ENCODE data around the gene SPTA1. TPM values are rescaled to one million over a fixed set of nuclear protein-coding genes. Genes with fewer than 3 reads are reported as not detected.

The SPTA1 gene
- total and polyA plus RNA-seq, 2 of the 8 experiments (the other 6 are each of a cell fraction or from before 2014, with no cell fraction given) = not detected

- H3K4me3 ChIP-seq (ENCODE audit: extremely low read depth in 1 of 4, insufficient read depth in 2 of 4, low read depth in 3 of 4, low read length in 4 of 4) = no peak overlapping the region
- DNase-seq (ENCODE audit: low read depth in 1 of 2, low spot score in 2 of 2) (no peak), FAIRE-seq (no peak)
- H3K79me2 ChIP-seq (ENCODE audit: control insufficient read depth in 1 of 2, insufficient read depth in 2 of 2, low read length in 2 of 2) = no peaks in the 10 kb centered on the region
- 100% methylated on average over 1 of the region's 1 CpG; no CpG with 5 or more reads in 1 of the 2 experiments for WGBS, 2 experiments (ENCODE audit: extremely low coverage in 1 of 2, insufficient coverage in 1 of 2, insufficient read length in 1 of 2, insufficient replicate concordance in 2 of 2, low coverage in 1 of 2, low lambda C conversion rate in 2 of 2, missing lambda C conversion rate in 1 of 2)
- no peak overlapping the region for H3K14ac ChIP-seq (ENCODE audit: insufficient read length)
- no peaks in the 10 kb centered on the region for H3K9me3 ChIP-seq (ENCODE audit: insufficient read depth in 2 of 2, low read depth in 1 of 2, low read length in 1 of 2)
- no peak overlapping the region for H3K23ac ChIP-seq (ENCODE audit: insufficient read length)
- no peak overlapping the region for H3K27ac ChIP-seq (ENCODE audit: low read depth, low read length)
- no peak overlapping the region for H3K9ac ChIP-seq (replicated peaks in 1 of 4; ENCODE audit: extremely low read depth in 1 of 4, low read depth in 3 of 4, low read length in 3 of 4)
- no peaks in the 10 kb centered on the region for H3K27me3 ChIP-seq (replicated peaks in 1 of 4; ENCODE audit: control insufficient read depth in 3 of 4, extremely low read depth in 1 of 4, insufficient read depth in 3 of 4, low read length in 3 of 4)
- H4K8ac ChIP-seq (ENCODE audit: extremely low read depth, insufficient read depth, low read length) = no peak overlapping the region
- no peaks in the 10 kb centered on the region for H3K4me1 ChIP-seq (replicated peaks in 1 of 4; ENCODE audit: control insufficient read depth in 3 of 4, insufficient read depth in 4 of 4, low read length in 3 of 4)
- no peak overlapping the region for H4K91ac ChIP-seq (replicated peaks; ENCODE audit: insufficient read length, low read length)
- no peak overlapping the region for H3K4ac ChIP-seq (replicated peaks; ENCODE audit: insufficient read length, low read depth, low read length)
- no peak overlapping the region for H2BK120ac ChIP-seq (replicated peaks; ENCODE audit: low read depth, low read length)
- no peak overlapping the region for H2AK5ac ChIP-seq (ENCODE audit: low read depth, low read length)
- POLR2A ChIA-PET (ENCODE audit: partially characterized antibody) = interaction anchor here (0.6 kb wide), 1 partner anchor 245 kb away, joined by 3 read pairs; no protein-coding TSS in a partner anchor
- no peak overlapping the region for H2BK15ac ChIP-seq (ENCODE audit: low read length)
- H2BK12ac ChIP-seq (ENCODE audit: low read depth, low read length) = no peak overlapping the region
- H2BK20ac ChIP-seq (ENCODE audit: low read length) = no peak overlapping the region
- H3K36me3 ChIP-seq (ENCODE audit: control insufficient read depth in 2 of 4, insufficient read depth in 4 of 4, low read length in 3 of 4) = no peaks in the 10 kb centered on the region
- H4K5ac ChIP-seq (ENCODE audit: insufficient read length, low read depth, low read length) = no peak overlapping the region
- H2AFZ ChIP-seq (ENCODE audit: low read length) = no peak overlapping the region
- H4K20me1 ChIP-seq (replicated peaks in 1 of 2; ENCODE audit: control insufficient read depth in 1 of 2, insufficient read depth in 2 of 2, low read length in 2 of 2) = no peaks in the 10 kb centered on the region
- no peak overlapping the region for H3K56ac ChIP-seq (replicated peaks; ENCODE audit: insufficient read length, low read depth, low read length)
- no peaks in the 10 kb centered on the region for H3K79me1 ChIP-seq (ENCODE audit: low read depth, low read length)
- no peak overlapping the region for H2BK5ac ChIP-seq (ENCODE audit: low read depth, low read length)
- no peaks in the 10 kb centered on the region for H3K23me2 ChIP-seq (ENCODE audit: low read depth, low read length)
- no peak overlapping the region for H3K18ac ChIP-seq (ENCODE audit: extremely low read depth, low read length)
- no peak overlapping the region for H3K4me2 ChIP-seq (ENCODE audit: insufficient read depth in 1 of 2, low read depth in 2 of 2, low read length in 2 of 2)
- TF ChIP-seq HDAC2 (IDR thresholded peaks at IDR 0.05; ENCODE audit: borderline replicate concordance in 1 of 2, low read depth in 2 of 2, low read length in 2 of 2) = no peak
- no peak for TF ChIP-seq EZH2 (IDR thresholded peaks at IDR 0.05; ENCODE audit: low read depth, low read length, severe bottlenecking)
- CTCF ChIA-PET (ENCODE audit: partially characterized antibody) = no interaction called here
Measured at GRCh38 chr1:158689110-158689509, 2.6 kb upstream of the SPTA1 start.
